Inflammatory macrophage (primary cell): ENCODE measurements around the gene GTF2A1L.
A peak's percentile ranks its signal among the peaks of the same experiment; 100 is the strongest.
"Not testable (repeated sequence)": the region's sequence is repeated elsewhere in the genome, so short reads cannot be mapped to it uniquely, and the experiment has no call there.

Experiments
- DNase-seq, 2 donors: peaks; one replicate each; pipeline ENCODE4 v3.0.0-alpha.2; 2020 to 2022
- total RNA-seq, 18 experiments: gene quantifications; one replicate each; lab custom pipeline; 2026; ENCODE audit warnings: mixed read lengths in 6 of 18, inconsistent platforms in 2 of 18; lab: John Stamatoyannopoulos, UW

Gene GTF2A1L, protein sequence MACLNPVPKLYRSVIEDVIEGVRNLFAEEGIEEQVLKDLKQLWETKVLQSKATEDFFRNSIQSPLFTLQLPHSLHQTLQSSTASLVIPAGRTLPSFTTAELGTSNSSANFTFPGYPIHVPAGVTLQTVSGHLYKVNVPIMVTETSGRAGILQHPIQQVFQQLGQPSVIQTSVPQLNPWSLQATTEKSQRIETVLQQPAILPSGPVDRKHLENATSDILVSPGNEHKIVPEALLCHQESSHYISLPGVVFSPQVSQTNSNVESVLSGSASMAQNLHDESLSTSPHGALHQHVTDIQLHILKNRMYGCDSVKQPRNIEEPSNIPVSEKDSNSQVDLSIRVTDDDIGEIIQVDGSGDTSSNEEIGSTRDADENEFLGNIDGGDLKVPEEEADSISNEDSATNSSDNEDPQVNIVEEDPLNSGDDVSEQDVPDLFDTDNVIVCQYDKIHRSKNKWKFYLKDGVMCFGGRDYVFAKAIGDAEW
- 0 reads per million in 18 experiments for total RNA-seq

DNA sequence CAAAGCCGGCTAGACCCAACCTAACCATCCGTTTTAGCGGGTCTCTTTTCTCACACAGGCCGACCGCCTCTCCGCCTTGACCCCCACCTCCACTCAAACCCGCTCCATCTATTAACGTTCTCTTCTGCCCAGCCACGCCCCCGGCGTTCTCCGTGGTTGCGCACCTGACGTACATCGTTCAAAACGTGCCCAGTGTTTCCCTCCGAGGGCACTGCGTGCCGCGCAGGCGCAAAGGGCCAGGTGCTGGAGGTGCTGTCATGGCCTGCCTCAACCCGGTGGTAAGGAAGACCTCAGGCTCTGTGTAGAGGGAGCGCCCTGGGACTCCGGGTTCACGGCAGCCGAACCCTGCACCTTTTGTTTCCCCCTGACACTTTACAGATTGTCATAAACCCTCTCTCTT is at the start of gene GTF2A1L:
TSS of gene GTF2A1L (plus strand) at position 239 of the 400 bp plus-strand sequence. CDS start at position 258, 19 bp downstream.
- no peak for DNase-seq

DNA sequence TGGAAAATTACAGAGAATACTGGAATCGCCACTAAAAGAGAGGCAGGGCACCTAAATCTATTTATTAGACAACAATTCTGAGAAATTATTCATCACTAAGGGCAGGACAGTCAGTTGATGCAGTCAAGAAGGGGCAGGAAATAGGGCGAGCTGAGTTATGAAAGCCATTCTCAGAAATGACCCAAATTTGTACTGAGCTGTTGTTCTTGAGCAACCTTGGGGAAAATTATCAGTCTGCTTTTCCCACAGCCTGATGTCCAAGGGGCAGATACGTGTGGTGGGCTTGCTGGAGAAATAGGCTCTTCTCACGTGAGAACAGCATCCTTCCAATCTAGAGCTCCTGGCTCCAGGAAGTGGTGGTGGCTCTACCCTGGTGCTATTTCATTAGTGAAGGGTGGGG is 49.1 kb upstream of the GTF2A1L start:
- DNase-seq = peak; percentile 3 to 52

DNA sequence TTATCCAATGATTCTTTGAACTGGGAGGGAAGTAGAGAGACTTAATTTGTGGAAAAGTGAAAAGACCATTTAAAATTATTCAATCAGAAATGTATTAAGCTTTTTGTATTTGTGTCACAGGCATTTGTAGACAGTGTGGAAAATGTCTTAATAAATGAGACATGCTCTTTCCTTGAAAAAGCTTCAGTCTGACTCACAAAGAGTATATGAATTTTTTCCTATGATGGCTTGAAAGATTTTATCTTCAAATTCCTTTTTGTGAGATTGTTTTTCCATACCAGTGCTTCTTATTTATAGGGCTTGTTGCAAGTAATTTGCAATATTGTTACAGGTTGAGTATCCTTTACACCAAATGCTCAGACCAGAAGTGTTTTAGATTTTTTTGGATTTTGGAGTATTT is 48.2 kb upstream of the GTF2A1L start:
- no peak for DNase-seq

DNA sequence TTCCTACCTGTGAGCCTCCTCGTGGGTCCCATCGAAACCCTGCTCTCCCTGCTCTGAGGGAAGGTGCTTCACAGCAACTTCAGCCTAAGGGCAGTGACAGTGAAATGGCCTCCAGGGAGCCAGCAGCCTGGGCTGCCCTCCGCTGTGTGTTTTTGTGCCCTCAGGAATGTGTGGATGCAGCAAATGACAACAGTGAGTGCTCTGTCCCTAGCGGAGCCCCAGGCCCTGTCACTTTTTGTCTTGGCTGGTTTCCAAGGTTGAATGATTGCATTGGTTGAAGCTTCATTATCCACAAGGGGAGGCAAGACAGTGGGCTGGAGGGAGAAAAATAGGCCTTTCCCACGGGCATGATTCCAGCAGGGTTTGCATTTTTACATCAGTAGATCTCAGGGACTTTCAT is 44.8 kb upstream of the GTF2A1L start:
- no peak for DNase-seq

DNA sequence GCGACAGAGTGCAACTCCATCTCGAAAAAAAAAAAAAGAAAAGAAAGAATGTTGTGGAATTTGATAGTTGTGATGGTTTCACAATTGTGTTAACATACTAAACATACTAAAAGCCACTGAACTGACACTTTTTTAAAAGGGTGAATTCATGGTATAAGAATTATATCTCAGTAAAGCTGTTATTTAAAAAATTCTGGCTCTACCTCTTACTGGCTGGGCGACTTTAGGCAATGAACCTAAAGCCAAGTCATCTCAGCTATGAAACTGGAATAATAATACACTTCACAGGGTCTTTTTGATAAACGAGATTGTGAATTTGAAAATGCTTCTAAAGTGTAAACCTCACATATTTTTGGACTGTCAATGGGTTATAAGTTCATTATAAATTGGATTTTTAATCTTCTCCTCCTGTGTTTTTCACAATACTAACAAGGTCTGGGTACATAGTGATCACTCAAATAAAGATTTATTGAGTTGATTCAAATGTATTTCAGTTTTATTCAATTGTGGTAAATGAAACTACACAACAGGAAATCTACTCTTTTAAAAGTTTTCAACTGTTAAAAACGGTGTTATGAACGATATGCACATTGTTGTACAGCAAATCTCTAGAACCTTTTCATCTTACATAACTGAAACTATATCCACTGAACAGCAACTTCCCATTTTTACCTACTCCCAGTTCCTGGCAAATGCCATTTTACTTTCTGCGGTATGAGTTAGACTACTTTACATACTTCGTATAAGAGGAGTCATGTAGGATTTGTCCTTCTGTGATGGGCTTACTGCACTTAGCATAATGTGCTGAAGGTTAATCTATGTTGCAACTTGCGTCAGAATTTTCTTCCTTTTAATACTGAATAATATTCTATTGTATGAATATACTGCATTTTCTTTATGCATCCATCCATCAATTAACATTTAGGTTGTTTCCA is 43.0 kb upstream of the GTF2A1L start:
- peak; percentile 17 to 48 for DNase-seq

DNA sequence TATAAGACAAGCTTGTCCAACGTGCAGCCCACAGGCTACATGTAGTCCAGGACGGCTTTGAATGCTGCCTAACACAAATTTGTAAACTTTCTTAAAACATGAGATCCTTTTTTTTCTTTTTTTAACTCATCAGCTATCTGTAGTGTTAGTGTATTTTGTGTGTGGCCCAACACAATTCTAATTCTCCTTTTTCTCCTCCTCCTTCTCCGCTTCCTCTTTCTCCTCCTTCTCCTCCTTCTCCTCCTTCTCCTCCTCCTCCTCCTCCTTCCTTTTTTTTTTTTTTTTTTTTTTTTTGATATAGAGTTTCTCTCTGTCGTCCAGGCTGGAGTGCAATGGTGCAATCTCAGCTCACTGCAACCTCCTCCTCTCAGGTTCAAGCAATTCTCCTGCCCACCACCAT is 39.3 kb upstream of the GTF2A1L start:
- DNase-seq = peak in 1 of 2 donors; percentile 27

DNA sequence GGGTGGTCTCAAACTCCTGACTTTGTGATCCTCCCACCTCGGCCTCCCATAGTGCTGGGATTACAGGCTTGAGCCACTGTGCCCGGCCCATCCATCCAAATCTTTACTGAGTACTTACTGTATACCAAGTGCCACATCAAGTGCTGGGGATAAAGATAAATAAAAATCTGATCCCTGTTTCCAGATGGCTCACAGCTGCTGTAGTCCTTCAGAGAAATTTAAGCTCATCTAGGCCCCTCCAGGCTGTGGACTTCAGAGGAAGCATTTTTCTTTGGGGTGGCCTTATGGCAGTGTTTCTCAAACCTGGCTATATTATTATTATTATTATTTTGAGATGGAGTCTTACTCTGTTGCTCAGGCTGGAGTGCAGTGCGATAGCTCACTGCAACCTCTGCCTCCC is 33.7 kb upstream of the GTF2A1L start:
- DNase-seq = no peak

DNA sequence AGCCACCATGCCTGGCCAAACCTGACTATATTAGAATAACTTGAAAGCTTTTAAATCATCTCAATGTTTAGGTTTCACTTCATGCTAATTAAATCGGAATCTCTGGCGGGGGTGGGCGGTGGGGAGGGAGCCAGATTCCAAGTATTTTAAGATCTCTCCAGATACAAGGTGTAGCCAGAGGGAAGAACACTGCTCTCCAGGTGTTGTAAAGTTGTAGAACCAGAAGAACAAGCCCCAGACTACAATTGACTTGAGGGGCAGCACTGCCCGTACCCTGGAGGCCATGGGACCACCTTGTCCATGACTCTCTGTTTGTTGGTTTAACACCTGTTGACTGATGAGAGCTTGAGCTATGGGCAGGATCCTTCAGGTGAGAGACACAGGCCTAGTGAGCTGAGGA is 33.1 kb upstream of the GTF2A1L start:
- no peak for DNase-seq

DNA sequence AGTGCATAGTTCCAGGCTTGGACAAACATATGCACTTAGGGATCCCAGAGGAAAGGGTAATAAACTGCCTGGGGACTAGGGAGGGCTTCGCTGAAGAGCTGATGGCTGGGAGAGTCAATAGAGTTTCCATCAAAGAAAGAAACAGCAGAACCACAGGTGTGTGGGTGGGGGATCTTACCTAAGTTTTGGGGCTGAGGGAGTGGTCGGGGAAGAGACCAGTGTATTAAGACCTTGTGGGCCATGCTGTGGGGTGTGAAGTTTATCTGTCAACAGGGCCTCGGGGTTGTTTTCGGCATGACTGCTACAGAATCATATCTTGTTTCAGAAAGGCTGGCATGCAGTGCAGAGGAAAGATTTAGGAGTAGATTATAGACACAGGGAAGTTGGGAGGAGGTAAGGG is 31.2 kb upstream of the GTF2A1L start:
- DNase-seq = no peak

DNA sequence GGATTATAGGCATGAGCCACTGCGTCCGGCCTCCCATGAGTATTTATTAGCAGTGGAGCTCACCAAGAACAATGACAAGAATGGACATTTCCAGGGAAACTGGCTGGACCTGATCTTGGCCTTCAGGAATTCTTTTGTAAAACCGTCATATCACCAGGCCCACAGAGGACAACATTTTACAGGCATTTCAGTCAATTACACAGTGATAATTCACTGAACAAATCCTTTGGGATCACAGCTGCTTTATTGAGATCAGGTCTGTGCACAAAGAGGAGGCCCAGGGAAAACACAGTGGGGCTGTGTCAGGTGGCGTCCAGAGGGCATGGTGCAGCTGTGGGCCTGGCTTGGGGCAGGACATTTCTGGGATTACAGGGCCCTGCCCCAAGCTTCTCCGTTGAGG is 30.1 kb upstream of the GTF2A1L start:
- no peak for DNase-seq

DNA sequence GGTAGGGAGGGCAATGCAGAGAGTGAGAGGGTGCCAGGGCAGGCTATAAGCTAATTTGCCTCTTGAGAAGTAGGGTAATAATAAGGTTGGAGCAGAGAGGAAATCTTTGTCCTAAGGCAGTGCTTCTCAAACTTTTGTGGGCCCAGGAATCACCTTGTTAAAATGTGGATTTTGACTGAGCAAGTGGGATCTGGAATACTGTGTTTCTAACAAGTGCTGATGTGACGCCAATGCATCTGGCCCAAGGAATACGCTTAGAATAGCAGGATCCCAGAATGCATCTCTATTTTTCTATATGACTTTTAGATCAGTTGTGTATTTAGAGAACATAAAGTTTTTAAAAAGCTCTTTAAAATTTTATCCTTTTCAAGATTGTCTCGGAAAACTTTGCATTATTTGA is 29.7 kb upstream of the GTF2A1L start:
- no peak for DNase-seq

DNA sequence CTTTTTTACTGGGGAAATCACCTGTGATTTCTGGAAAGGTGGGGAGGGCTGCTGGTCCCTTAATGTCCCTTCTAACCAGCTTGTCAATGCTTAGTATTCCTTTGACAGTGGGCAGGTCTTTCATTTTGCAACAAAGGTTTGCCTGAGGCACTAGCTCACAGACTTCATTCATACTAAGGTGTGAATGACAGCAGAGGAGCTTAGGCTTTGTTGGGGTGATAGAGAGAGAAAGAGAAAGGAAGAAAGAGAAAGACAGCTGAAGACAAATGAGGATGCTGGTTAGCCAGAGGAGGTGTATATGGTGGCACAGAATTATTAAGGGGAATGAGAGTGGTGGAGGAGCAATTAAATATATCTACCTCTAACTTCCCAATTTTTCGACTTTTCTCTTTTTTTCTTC is 28.9 kb upstream of the GTF2A1L start:
- DNase-seq = no peak

DNA sequence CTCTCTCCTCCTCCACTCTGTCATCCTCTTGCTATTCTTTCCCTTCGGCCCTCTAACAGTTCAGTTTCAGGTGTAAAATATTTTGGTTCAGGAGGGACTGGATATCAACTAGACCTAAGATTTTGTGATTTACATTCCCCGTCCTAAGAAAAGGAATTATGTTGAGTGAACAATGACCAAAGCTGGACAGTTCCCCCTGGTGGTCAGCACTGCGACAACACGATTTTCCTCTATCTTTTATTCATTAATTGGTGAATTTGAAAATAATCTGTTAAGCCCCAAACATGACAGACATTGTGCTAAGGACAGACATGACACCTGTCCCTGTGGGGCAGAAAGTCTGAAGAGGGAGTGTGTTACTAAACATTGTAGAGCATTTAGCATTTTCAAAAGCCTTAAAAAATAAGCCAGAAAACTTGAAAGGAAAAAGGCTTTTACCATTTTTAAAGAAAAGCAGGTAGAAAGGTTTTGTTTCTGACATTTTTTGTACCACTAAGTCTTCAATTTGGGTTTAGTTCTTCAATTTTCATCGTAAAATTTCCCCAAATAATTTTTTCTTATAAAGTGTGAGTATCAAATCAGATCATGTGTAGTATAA is 28.4 kb upstream of the GTF2A1L start:
- peak; percentile 54 for DNase-seq

DNA sequence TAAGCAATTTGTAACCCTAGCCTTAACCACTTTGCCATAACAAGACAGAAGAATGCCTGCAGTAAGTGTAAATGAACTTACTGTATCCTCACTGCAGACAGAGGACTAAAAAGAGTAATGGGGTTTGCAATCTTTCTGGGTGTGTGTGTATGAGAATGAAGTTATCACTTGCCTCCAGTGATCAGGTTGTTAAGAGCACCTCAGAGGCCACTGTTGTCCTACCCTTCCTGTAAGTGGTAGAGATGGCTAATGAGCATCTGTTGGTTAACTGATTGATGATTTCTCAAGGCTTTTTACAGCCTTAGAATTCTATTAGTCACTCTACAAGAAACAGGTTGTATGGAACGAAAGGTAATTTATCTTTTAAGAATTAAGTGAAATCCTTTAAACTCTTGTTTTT is 27.6 kb upstream of the GTF2A1L start:
- no peak for DNase-seq

DNA sequence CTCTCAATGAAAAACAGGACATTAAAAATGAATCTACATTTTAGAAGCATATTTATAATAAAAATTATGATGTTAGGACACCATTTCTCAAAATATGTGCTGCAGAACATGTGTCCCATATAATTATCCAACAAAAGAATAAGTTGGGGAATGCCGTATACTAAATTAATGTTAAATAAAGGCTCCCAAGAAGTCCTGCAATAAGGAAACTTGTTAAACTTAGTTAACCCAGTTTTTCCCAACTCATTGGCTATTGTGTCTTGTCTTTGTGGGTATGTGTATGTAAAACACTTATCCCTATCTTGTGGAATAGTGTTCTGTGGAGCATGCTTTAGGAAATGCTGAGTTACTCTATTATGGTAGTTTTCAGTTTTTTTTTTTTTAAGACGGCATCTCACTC is 25.6 kb upstream of the GTF2A1L start:
- DNase-seq = no peak

DNA sequence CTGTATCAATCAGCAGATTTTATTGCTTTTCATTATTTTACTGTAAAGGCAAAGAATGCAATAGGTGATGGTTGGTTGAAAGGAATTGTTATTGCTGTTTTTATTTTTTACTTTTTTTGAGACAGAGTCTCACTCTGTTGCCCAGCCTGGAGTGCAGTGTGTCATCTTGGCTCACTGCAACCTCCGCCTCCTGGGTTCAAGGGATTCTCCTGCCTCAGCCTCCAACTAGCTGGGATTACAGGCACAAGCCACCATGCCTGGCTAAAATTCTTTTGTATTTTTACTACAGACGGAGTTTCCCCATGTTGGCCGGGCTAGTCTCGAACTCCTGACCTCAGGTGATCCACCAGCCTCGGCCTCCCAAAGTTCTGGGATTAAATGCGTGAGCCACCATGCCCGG is 20.9 kb upstream of the GTF2A1L start:
- not testable (repeated sequence) for DNase-seq

DNA sequence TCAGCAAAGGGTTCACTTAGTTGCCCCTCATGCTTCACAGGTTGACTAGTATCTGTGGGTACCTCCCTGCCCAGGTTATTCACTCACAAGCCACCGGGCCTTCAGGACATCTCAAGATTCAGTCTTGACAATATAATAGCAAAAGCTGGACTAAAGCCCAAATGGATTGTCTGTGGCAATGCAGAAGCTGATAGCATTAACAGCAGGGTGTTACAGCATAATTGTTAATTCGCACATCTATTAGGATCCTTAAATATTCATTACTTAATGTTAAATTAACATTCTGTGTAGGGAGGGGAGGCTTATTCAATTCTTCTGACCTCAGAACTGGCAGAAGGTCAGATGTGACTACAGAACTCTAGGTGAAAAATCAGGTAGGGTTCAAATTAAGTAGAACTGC is 20.2 kb upstream of the GTF2A1L start:
- no peak for DNase-seq

DNA sequence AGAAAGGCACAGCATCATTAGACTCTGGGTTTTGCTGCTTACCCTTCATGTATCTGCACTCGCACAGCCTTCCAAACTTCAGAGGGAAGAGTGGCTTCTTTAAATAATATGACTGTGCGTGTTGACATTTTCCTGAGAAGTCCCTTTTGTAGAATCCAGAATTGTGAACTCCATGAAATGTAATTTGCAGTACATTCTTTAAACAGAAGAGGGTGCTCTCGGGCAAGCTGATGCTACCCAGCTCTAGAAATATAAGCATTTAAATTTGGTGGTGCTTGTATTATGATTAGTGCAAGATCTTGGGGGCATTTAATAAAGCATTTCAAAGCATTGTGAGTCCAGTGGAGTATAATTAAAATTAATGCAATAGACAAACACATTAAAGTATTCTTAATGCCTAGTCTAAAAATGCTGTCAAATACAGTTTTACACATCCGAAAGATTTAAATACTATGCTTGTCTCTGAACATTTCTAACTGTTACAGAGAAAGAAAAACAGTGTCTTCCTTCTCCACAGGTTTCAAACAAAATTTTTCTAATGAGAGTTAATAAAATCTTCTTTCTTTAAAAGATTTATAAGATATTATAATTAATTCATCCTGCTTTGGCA is 17.3 kb upstream of the GTF2A1L start:
- peak; percentile 52 to 63 for DNase-seq

DNA sequence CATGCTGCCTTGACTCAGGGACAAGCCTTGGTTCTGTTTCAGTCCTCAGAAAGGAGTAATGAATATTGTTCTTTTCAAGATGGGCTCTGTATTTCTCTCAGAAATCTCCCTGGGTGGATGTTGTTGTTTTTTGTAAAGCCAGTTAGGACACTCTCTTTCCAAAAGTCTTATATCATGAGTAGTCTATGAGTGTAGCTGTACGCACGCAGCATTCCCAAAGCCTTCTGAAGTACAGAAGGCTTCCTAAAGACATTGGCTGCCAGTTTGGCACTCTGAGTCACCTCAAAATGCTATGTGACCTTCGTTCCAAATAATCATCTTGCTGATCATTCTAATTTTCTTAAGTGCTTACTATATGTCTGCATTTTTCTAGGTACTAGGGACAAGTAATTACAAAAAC is 16.7 kb upstream of the GTF2A1L start:
- no peak for DNase-seq

DNA sequence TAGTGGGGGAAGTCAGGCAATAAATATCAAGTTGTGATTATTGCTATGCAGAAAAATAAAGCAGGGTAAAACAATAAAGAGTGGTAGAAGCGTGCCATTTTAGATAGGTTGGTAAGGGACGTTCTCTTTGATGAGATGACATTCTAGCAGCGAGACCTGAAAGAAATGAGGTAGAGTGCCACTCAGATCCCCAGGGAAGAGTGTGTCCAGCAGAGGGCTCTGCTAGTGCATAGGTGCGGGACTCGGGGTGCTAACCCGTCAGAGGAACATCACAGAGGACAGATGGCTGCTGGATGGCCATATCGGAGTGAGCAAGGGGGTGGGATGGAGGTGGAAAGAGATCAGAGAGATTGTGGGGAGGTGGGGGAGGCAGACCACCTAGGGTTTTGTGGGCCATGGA is 16.3 kb upstream of the GTF2A1L start:
- peak in 1 of 2 donors; percentile 19 for DNase-seq

DNA sequence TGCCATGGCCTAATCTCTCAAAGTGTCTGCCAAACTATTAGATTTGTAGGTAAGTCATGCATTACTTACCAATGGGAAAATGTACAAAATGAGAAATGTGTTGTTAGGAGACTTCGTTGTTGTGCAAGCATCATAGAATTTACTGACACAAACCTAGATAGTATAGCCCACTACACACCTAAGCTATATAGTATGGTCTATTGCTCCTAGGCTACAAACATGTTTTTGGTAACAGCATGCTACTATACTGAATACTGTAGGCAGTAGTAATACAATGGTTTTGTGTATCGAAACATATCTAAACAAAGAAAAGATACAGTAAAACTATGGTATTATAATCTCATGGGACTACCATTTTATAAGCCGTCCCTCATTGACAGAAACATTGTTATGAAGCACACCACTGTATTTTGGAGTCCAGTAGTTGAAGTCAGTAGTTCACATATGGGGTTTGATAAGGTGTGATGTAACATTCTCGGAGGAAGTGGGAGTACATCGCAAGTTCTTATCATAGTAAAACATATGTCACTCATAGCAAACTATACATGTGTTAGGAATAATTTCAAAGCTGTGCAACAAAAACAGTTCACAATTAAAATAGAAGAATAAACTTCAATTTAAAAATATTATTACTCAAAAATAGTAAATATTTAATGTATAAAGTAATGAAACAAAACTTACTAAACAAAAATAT is 12.0 kb upstream of the GTF2A1L start:
- no peak for DNase-seq
